AG09309 (cell line): Measurements from ENCODE around the gene MYO16.

Source experiments
- DNase-seq: peaks from one replicate; pipeline ENCODE4 v3.0.0-alpha.2; 2010; ENCODE audit warnings: low read depth
- H3K4me3 ChIP-seq: 2 replicates; pipeline ENCODE4 v1.5.1; 2011; ENCODE audit warnings: mild to moderate bottlenecking, low read depth, low read length, moderate library complexity; ENCODE audit not compliant: control insufficient read depth
- CTCF ChIP-seq: IDR thresholded peaks from 2 replicates; pipeline ENCODE4 v1.5.1; 2011; ENCODE audit warnings: mild to moderate bottlenecking, low read depth, low read length, inconsistent platforms; ENCODE audit not compliant: insufficient read depth, control insufficient read depth; ENCODE audit errors: missing control alignments

Gene MYO16

GRCh38 chr13:108624979-108625378 is 4.4 kb upstream of the MYO16 start:
- no peak for DNase-seq
- no peak overlapping the region for H3K4me3 ChIP-seq
- no peak for TF ChIP-seq CTCF

- no peak overlapping the region for H3K4me3 ChIP-seq
- TF ChIP-seq CTCF, result no peak
- no peak for DNase-seq
Measured at GRCh38 chr13:108629988-108630387, 577 bp downstream of the MYO16 start.

GRCh38 chr13:108632649-108633167 is 3.3 kb downstream of the MYO16 start:
- no peak for TF ChIP-seq CTCF
- no peak overlapping the region for H3K4me3 ChIP-seq
- DNase-seq, result no peak

GRCh38 chr13:108638901-108639300 is 9.5 kb downstream of the MYO16 start:
- TF ChIP-seq CTCF, result no peak
- no peak for DNase-seq
- no peak overlapping the region for H3K4me3 ChIP-seq

GRCh38 chr13:108643646-108644353 is 14.4 kb downstream of the MYO16 start:
- H3K4me3 ChIP-seq, result no peak overlapping the region
- TF ChIP-seq CTCF, result no peak
- DNase-seq, result no peak

- TF ChIP-seq CTCF, result no peak
- H3K4me3 ChIP-seq, result no peak overlapping the region
- no peak for DNase-seq
Measured at GRCh38 chr13:108645376-108645775, 16.0 kb downstream of the MYO16 start.

- no peak overlapping the region for H3K4me3 ChIP-seq
- no peak for DNase-seq
Measured at GRCh38 chr13:108650271-108650670, 20.9 kb downstream of the MYO16 start.

More at GRCh38 chr13:108650271-108650670, 20.9 kb downstream of the MYO16 start:
- TF ChIP-seq CTCF, result no peak
